Vagina (tissue), 2 donors: ENCODE measurements around the gene CNOT4. TPM values are rescaled to one million over a fixed set of nuclear protein-coding genes. Genes with fewer than 3 reads are reported as not detected.

ENCODE experiments used
- DNase-seq, 2 donors: peaks; one replicate each; pipeline ENCODE4 v3.0.0-alpha.2; 2017; ENCODE audit errors: extremely low spot score in 2 of 2
- H3K27ac ChIP-seq: fragments of 200-600 bp; sonication (generic); one replicate; pipeline ENCODE4 v1.5.1; 2019
- H3K27me3 ChIP-seq: fragments of 200-600 bp; sonication (generic); one replicate; pipeline ENCODE4 v1.5.1; 2019
- H3K36me3 ChIP-seq, 2 donors: fragments of 200-600 bp; sonication (generic); one replicate each; pipeline ENCODE4 v1.5.1; 2017 to 2019
- H3K4me1 ChIP-seq: fragments of 200-600 bp; sonication (generic); one replicate; pipeline ENCODE4 v1.5.1; 2019
- H3K4me3 ChIP-seq, 2 donors: fragments of 200-600 bp; sonication (generic); 1 replicate in 1 of 2; 2 replicates in 1 of 2; pipeline ENCODE4 v1.5.1; 2016 to 2019
- H3K9me3 ChIP-seq: fragments of 200-600 bp; sonication (generic); one replicate; pipeline ENCODE4 v1.5.1; 2019
- CTCF ChIP-seq, 3 experiments: fragments of 450-650 bp in 2 of 3; fragments of 200-600 bp in 1 of 3; sonication (generic) in 1 of 3; IDR thresholded peaks; one replicate each; pipeline ENCODE4 v1.5.1; 2017 to 2019; ENCODE audit warnings: antibody characterized with exemption in 3 of 3, mild to moderate bottlenecking in 2 of 3, moderate library complexity in 2 of 3
- POLR2A ChIP-seq, 2 donors: fragments of 450-650 bp; IDR thresholded peaks; one replicate each; pipeline ENCODE4 v1.6.1; 2017; ENCODE audit warnings: antibody characterized with exemption in 2 of 2, mild to moderate bottlenecking in 2 of 2, moderate library complexity in 2 of 2
- POLR2AphosphoS5 ChIP-seq, 2 donors: sonication (generic); formaldehyde crosslinking; IDR thresholded peaks; one replicate each; pipeline ENCODE4 v1.9.0; 2017; ENCODE audit warnings: antibody characterized with exemption in 2 of 2, mild to moderate bottlenecking in 2 of 2, low read depth in 1 of 2; ENCODE audit not compliant: insufficient read depth in 1 of 2
- intact Hi-C: fragments of 100-400 bp; cut with DNase I; formaldehyde crosslinking; loops from one replicate; pipeline ENCODE4 v1.15.1; 2023
- total RNA-seq: library from RNA; depleted of rRNA; stranded (reverse); fragments of >200 nt; gene quantifications from one replicate; pipeline ENCODE4 v1.2.3, GENCODE V29; 2016

CNOT4 gene
- total RNA-seq, 1 donor from 2014 or later = 23.3 TPM

DNA sequence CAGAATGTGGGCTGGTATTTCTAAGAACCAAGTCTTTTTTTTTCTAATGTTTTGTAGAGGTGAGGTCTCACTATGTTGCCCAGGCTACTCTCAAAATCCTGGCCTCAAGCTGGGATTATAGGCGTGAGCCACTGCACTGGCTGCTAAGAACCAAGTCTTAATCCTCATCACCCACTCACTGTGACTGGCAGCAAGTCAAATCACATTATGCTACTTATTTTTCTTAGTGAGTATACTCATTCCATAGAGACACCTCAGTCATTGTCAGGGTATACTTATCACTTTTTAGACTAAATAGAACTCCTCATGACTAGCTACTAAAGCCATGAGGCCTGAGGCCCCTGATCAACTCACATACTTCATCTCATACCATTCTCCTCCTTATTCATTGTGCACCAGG lies 160.2 kb downstream of the CNOT4 start:
- DNase-seq = no peak
- H3K4me1 ChIP-seq = no peaks in the 10 kb centered on the region
- H3K27ac ChIP-seq = no peak overlapping the region
- no peaks in the 10 kb centered on the region for H3K27me3 ChIP-seq
- H3K4me3 ChIP-seq = no peak overlapping the region
- H3K9me3 ChIP-seq = no peaks in the 10 kb centered on the region
- no peaks in the 10 kb centered on the region for H3K36me3 ChIP-seq
- intact Hi-C loops = no loop called here
- TF ChIP-seq POLR2A (IDR thresholded peaks at IDR 0.05) = no peak

DNA sequence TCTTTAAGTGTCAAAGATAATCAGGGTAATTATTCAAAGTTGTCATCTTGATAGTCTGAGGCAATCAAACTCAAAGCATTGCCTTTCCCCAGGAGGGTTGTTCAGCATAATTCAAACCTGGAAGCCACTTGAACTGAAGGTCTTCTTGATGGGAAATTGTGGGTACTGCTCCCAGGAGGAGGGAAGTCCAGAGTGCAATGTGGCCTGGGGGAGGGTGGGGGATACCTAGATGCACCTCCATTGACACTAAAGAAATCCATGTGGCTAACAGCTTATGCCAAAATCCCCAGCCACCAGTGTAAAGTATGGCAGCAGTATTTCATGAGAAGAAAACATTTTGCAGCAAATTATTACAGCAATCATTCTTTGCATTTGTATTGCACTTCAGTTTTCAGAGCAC lies 161.4 kb downstream of the CNOT4 start:
- Histone ChIP-seq H3K27me3 (no peaks in the 10 kb centered on the region), H3K36me3 (no peaks in the 10 kb centered on the region), H3K9me3 (no peaks in the 10 kb centered on the region), H3K4me3 (no peak overlapping the region), H3K27ac (no peak overlapping the region), H3K4me1 (no peaks in the 10 kb centered on the region)
- intact Hi-C loops = no loop called here
- no peak for DNase-seq
- TF ChIP-seq POLR2AphosphoS5 (IDR thresholded peaks at IDR 0.05; ENCODE audit: insufficient read depth in 1 of 2, low read depth in 1 of 2) = no peak

GRCh38 chr7:135343361-135343760 lies 166.5 kb downstream of the CNOT4 start:
- no peak overlapping the region for H3K4me3 ChIP-seq
- no peaks in the 10 kb centered on the region for H3K36me3 ChIP-seq
- no peaks in the 10 kb centered on the region for H3K27me3 ChIP-seq
- no peaks in the 10 kb centered on the region for H3K9me3 ChIP-seq
- H3K4me1 ChIP-seq = no peaks in the 10 kb centered on the region
- intact Hi-C loops = no loop called here
- no peak for TF ChIP-seq CTCF (IDR thresholded peaks at IDR 0.05)
- H3K27ac ChIP-seq = no peak overlapping the region
- DNase-seq = no peak

DNA sequence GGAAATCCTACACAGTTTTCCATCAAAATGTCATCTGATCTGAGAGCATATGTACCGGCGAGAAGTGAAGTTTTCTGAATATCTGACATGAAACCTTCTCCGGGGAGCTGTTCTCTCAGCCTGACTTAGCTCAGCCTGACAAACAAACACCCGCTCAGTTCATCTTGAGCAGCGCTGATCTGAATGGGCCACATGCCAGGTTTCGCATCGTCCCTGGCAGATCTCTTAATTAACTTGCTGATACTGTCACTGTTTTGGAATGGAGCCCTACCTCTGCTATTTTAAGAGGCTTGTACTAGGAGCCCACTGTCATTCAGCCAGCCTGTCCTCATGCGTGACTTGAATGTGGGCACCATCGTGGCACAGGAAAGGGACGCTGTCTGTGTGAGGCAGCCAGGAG lies 167.0 kb downstream of the CNOT4 start:
- H3K9me3 ChIP-seq = no peaks in the 10 kb centered on the region
- H3K27ac ChIP-seq = no peak overlapping the region
- no peaks in the 10 kb centered on the region for H3K27me3 ChIP-seq
- DNase-seq = no peak
- no peaks in the 10 kb centered on the region for H3K4me1 ChIP-seq
- H3K36me3 ChIP-seq = no peaks in the 10 kb centered on the region
- intact Hi-C loops = no loop called here
- TF ChIP-seq POLR2AphosphoS5 (IDR thresholded peaks at IDR 0.05; ENCODE audit: insufficient read depth in 1 of 2, low read depth in 1 of 2) = no peak
- no peak for TF ChIP-seq CTCF (IDR thresholded peaks at IDR 0.05)
- no peak for TF ChIP-seq POLR2A (IDR thresholded peaks at IDR 0.05)
- no peak overlapping the region for H3K4me3 ChIP-seq

- Histone ChIP-seq H3K27ac (no peak overlapping the region), H3K27me3 (no peaks in the 10 kb centered on the region), H3K9me3 (no peaks in the 10 kb centered on the region), H3K4me3 (no peak overlapping the region), H3K36me3 (no peaks in the 10 kb centered on the region), H3K4me1 (no peaks in the 10 kb centered on the region)
- TF ChIP-seq POLR2AphosphoS5 (IDR thresholded peaks at IDR 0.05; ENCODE audit: insufficient read depth in 1 of 2, low read depth in 1 of 2) = no peak
- no peak for TF ChIP-seq CTCF (IDR thresholded peaks at IDR 0.05)
- no peak for TF ChIP-seq POLR2A (IDR thresholded peaks at IDR 0.05)
- intact Hi-C loops = no loop called here
- no peak for DNase-seq
Observed at GRCh38 chr7:135341049-135341448, 168.9 kb downstream of the CNOT4 start.

DNA sequence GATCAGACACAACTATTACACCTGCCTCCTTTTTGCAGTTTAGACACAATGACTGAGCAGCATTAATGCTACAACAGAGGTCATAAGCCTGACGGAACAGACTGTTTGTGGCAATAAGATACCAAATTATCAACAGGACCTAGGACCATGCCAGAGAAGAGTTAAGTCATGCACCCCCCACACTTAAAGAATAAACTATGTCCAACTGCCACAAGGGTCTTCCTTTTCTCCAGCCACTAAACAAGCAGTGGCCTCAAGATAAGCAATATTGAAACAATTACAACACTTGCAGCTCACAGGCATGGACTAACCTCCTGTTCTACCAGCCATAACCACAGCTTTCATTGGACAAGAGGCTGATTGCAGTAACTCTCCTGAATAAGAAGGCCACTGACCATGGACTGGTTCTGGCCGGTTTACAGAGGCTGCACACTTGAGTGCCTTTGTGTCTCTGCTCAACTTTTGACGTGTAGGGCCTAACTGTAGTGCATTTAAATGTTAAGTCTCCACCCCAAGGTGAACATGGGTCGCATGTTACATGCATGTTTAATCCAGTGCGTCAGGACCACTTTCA lies 171.8 kb downstream of the CNOT4 start:
- intact Hi-C loops = no loop called here
- DNase-seq = no peak
- Histone ChIP-seq H3K9me3 (no peaks in the 10 kb centered on the region), H3K4me1 (no peaks in the 10 kb centered on the region), H3K36me3 (no peaks in the 10 kb centered on the region), H3K27me3 (no peaks in the 10 kb centered on the region), H3K27ac (no peak overlapping the region), H3K4me3 (no peak overlapping the region)
- TF ChIP-seq POLR2A (IDR thresholded peaks at IDR 0.05) (no peak), POLR2AphosphoS5 (IDR thresholded peaks at IDR 0.05; ENCODE audit: insufficient read depth in 1 of 2, low read depth in 1 of 2) (no peak), CTCF (IDR thresholded peaks at IDR 0.05) (no peak)
